Glutamatergic neuron (in vitro differentiated cells): ENCODE measurements around the gene PCYT2. TPM values are rescaled to one million over a fixed set of nuclear protein-coding genes. Genes with fewer than 3 reads are reported as not detected.

Experiments used
- DNase-seq: peaks from one replicate; pipeline ENCODE4 v3.0.0; 2022
- H3K27ac Mint-ChIP-seq: one replicate; pipeline ENCODE4 v1.8.0; 2020; ENCODE audit warnings: mild to moderate bottlenecking, mixed read lengths, inconsistent platforms; ENCODE audit not compliant: unreplicated experiment
- H3K27me3 Mint-ChIP-seq: one replicate; pipeline ENCODE4 v1.8.0; 2020; ENCODE audit warnings: mild to moderate bottlenecking, moderate library complexity, mixed read lengths, inconsistent platforms; ENCODE audit not compliant: unreplicated experiment
- H3K36me3 Mint-ChIP-seq: one replicate; pipeline ENCODE4 v1.8.0; 2020; ENCODE audit warnings: mild to moderate bottlenecking, mixed read lengths, inconsistent platforms; ENCODE audit not compliant: unreplicated experiment
- H3K4me1 Mint-ChIP-seq: one replicate; pipeline ENCODE4 v1.8.0; 2020; ENCODE audit warnings: mild to moderate bottlenecking, low read depth, mixed read lengths, inconsistent platforms; ENCODE audit not compliant: unreplicated experiment
- H3K4me3 Mint-ChIP-seq: one replicate; pipeline ENCODE4 v1.8.0; 2020; ENCODE audit warnings: mild to moderate bottlenecking, mixed read lengths, inconsistent platforms; ENCODE audit not compliant: unreplicated experiment
- H3K9me3 Mint-ChIP-seq: one replicate; pipeline ENCODE4 v1.8.0; 2020; ENCODE audit warnings: mild to moderate bottlenecking, moderate library complexity, mixed read lengths, inconsistent platforms; ENCODE audit not compliant: unreplicated experiment
- total RNA-seq: library from RNA; stranded (reverse); fragmentation: NEBNext Ultra II Directional; extraction: Animal tissue kit (Norgen Biotek cat#: 25700); gene quantifications from one replicate; pipeline ENCODE4 v1.2.1, GENCODE V29; 2021; ENCODE audit not compliant: unreplicated experiment
- TF ChIP-seq, protein P1 (sequence below): fragments of 200-600 bp; sonication (generic); IDR thresholded peaks from one replicate; pipeline ENCODE4 v1.5.0; 2021; ENCODE audit not compliant: partially characterized antibody, unreplicated experiment

PCYT2 gene
- total RNA-seq, 1 donor from 2014 or later, result 63.0 TPM

DNA sequence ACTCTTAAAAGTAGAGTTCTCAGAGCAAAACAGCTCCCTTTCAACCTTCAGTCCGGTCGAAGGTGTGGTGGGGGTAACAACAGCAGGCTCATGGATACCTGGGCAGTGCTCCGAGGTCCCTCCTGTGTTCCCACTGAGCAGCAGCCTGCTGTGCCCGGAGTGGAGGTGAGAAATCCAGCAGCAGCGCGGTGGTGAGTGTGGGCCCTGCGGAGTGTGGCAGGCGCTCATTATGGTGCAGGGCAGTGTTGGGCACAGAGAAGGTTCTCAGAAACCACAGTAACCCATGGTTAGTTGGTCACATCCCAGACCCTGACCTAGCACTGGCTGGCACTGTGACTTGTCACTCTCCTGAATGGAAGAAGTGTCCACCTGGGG, 45.9 kb downstream of the PCYT2 start:
- Mint-ChIP-seq H3K4me1 (peaks cover 7% of the 10 kb centered on the region), H3K27ac (no peak overlapping the region), H3K36me3 (no peaks in the 10 kb centered on the region), H3K4me3 (no peak overlapping the region), H3K9me3 (peaks cover 21% of the 10 kb centered on the region), H3K27me3 (peaks cover 18% of the 10 kb centered on the region)
- DNase-seq, result no peak
- TF ChIP-seq, protein P1, sequence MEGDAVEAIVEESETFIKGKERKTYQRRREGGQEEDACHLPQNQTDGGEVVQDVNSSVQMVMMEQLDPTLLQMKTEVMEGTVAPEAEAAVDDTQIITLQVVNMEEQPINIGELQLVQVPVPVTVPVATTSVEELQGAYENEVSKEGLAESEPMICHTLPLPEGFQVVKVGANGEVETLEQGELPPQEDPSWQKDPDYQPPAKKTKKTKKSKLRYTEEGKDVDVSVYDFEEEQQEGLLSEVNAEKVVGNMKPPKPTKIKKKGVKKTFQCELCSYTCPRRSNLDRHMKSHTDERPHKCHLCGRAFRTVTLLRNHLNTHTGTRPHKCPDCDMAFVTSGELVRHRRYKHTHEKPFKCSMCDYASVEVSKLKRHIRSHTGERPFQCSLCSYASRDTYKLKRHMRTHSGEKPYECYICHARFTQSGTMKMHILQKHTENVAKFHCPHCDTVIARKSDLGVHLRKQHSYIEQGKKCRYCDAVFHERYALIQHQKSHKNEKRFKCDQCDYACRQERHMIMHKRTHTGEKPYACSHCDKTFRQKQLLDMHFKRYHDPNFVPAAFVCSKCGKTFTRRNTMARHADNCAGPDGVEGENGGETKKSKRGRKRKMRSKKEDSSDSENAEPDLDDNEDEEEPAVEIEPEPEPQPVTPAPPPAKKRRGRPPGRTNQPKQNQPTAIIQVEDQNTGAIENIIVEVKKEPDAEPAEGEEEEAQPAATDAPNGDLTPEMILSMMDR, result no peak

DNA sequence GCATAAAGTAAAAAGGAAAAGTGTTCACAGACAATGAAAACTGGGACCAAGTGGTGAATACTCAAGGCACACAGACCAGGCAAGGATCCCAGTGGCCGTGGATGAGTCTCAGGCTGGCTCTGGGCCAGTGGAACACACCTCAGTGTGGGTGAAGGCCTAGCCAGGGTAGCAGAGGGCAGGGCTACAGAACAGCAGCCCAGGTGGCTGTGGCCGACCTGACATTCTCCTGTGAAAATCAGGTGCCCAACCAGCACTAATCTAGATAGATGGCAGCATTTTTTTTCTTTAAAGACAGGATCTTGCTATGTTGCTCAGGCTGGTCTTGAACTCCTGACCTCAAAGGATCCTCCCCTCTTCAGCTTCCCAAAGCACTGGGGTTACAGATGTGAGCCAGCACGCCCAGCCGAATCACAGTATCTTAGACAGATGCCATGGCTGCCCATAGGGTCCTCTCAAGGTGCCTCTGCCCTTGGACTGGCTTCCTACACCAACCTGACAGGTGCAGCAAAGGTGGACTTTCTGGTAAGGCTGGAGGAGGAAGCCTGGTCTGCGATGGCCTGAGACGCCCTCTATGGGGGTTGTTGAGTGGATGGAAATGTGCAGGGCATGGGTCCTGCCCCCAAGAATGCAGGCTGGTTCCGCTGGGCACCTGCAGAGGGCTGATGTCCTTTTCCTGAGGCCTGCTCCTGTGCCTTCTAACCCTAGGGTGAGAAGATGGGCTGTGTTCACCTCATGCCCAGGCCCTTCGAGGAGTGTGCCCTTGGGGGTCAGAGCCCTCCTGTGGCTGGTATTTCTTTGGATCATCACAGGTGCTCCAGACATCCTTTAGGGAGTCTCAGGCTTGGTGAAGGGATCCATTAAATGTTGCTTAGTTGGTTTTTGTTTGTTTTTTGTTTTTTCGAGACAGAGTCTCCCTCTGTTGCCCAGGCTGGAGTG, 47.1 kb downstream of the PCYT2 start:
- Mint-ChIP-seq H3K27me3 (peaks cover 19% of the 10 kb centered on the region), H3K4me3 (no peak overlapping the region), H3K4me1 (peaks cover 10% of the 10 kb centered on the region), H3K27ac (no peak overlapping the region), H3K36me3 (no peaks in the 10 kb centered on the region), H3K9me3 (peaks cover 22% of the 10 kb centered on the region)
- DNase-seq, result no peak
- TF ChIP-seq, protein P1, result no peak

DNA sequence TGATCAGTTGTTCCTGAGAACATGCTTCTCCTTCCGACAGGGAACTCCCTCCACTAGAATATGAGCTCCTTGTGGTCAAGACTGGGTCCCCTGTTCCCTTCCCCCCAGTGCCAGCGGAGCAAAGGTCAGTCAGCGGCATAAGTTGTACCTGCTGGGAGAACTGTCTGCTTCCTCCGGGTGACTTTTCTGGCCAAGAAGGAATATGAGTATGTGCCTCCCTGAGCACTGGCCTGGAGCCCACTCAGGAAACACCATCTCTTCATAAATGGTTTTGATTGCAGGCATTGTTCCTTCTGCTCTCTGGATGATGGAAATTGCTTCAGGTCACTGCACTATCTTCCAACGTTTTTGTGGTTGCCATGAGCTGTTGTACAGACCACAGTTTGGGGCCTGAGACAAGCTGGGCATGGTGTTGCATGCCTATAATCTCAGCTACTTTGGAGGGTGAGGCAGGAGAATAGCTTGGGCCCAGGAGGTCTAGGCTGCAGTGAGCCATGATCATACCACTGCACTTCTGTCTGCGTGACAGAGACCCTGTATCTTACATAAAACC, 48.0 kb downstream of the PCYT2 start:
- TF ChIP-seq, protein P1, result no peak
- H3K4me1 Mint-ChIP-seq, result peaks cover 10% of the 10 kb centered on the region
- no peak for DNase-seq
- H3K36me3 Mint-ChIP-seq, result no peaks in the 10 kb centered on the region
- H3K4me3 Mint-ChIP-seq, result peak overlapping the region; percentile 76
- H3K27ac Mint-ChIP-seq, result peak overlapping the region; percentile 81
- peaks cover 19% of the 10 kb centered on the region for H3K27me3 Mint-ChIP-seq
- peaks cover 22% of the 10 kb centered on the region for H3K9me3 Mint-ChIP-seq

DNA sequence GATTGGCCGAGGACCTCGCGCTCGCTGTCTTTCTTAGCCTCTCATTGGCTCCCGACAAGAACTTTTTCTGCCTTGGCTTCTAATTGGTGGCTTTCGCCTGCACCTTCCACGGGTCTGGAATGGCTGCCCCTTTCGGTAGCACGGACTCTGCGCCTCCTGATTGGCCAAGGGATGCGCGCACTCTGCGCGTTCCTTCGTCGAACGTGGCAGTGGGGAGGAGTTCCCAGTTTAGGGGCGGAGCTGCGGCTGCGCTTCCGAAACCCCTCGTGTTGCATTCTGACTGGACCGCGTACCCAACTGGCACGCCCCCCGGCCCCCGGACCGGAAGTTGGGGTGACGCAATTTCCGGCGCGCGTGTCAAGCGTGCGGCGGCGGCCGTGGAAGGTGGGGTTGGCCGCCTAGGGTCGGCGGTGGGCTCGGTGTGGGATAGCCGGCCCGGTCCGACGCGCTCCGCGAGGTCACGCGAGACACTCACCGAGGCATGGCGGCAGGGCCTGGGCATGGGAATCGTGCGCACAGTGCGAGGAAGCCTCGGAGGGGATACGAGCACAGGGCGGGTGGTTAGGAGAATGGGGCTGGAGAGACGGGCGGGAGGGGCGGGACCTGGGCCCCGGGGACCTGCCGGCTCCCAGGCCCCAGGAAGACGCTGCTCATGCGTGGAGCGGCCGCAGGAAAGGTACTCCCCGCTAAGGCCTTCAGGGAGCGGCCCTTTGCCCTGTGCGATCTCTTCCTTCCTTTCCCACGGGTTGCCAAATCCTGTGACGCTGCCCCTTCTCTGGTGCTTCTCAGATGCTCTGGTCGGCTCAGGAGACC, 50.2 kb downstream of the PCYT2 start:
- peaks cover 16% of the 10 kb centered on the region for H3K27me3 Mint-ChIP-seq
- H3K9me3 Mint-ChIP-seq, result peaks cover 24% of the 10 kb centered on the region
- peaks cover 14% of the 10 kb centered on the region for H3K4me1 Mint-ChIP-seq
- TF ChIP-seq, protein P1, result no peak
- no peaks in the 10 kb centered on the region for H3K36me3 Mint-ChIP-seq
- DNase-seq, result peak; percentile 98
- H3K27ac Mint-ChIP-seq, result peak overlapping the region; percentile 96
- peak overlapping the region; percentile 97 for H3K4me3 Mint-ChIP-seq
